Body of pancreas (tissue), 4 donors: Measurements from ENCODE around the gene FBXL2. TPM values are rescaled to one million over a fixed set of nuclear protein-coding genes. Genes with fewer than 3 reads are reported as not detected.

Source experiments
- ATAC-seq: fragments of 150-250 bp; one replicate; pipeline ENCODE4 v1.9.1; 2016
- DNase-seq, 4 donors: peaks; one replicate each; pipeline ENCODE4 v3.0.0-alpha.2; 2019
- H3K27ac ChIP-seq, 4 donors: fragments of 200-600 bp; sonication (generic); 1 replicate in 3 of 4; 2 replicates in 1 of 4; pipeline versions ENCODE4 v1.5.1 to v1.6.1; 2016 to 2019; ENCODE audit warnings: mild to moderate bottlenecking in 1 of 4, mixed read lengths in 1 of 4, moderate library complexity in 1 of 4
- H3K27me3 ChIP-seq, 2 donors: fragments of 200-600 bp; sonication (generic); one replicate each; pipeline ENCODE4 v1.6.0; 2016; ENCODE audit warnings: mild to moderate bottlenecking in 1 of 2
- H3K36me3 ChIP-seq, 2 donors: fragments of 200-600 bp; sonication (generic); replicated peaks in 1 of 2; 2 replicates each; pipeline ENCODE4 v1.5.1; 2016; ENCODE audit warnings: low read depth in 2 of 2; ENCODE audit not compliant: insufficient read depth in 1 of 2
- H3K4me1 ChIP-seq: fragments of 200-600 bp; sonication (generic); one replicate; pipeline ENCODE4 v1.6.0; 2016
- H3K4me3 ChIP-seq, 2 donors: fragments of 200-600 bp; sonication (generic); 1 replicate in 1 of 2; 2 replicates in 1 of 2; pipeline ENCODE4 v1.5.1; 2016 to 2019
- H3K9me3 ChIP-seq, 3 donors: fragments of 200-600 bp; sonication (generic); 1 replicate in 2 of 3; 2 replicates in 1 of 3; pipeline ENCODE4 v1.5.1; 2016
- CTCF ChIP-seq, 7 experiments: fragments of 450-650 bp in 4 of 7; fragments of 200-600 bp in 3 of 7; sonication (generic) in 3 of 7; IDR thresholded peaks; one replicate each; pipeline ENCODE4 v1.5.1; 2016 to 2019; ENCODE audit warnings: antibody characterized with exemption in 7 of 7
- POLR2A ChIP-seq, 3 donors: fragments of 450-650 bp; IDR thresholded peaks; one replicate each; pipeline ENCODE4 v1.6.1; 2016; ENCODE audit warnings: antibody characterized with exemption in 3 of 3, mild to moderate bottlenecking in 2 of 3
- WGBS, 2 donors: methylation state at CpG; one replicate each; pipeline ENCODE4 v1.1.5; 2017; 5-methylcytosine and 5-hydroxymethylcytosine counted together
- intact Hi-C: fragments of 100-400 bp; cut with DNase I; formaldehyde crosslinking; loops from one replicate; pipeline ENCODE4 v1.15.1; 2023
- total RNA-seq, 2 donors: library from RNA; depleted of rRNA; stranded (reverse); fragments of >200 nt; gene quantifications; one replicate each; pipeline ENCODE4 v1.1.0, GENCODE V29; 2016

Gene FBXL2
- total RNA-seq, 2 donors from 2014 or later: 5.3 to 6.7 TPM

GRCh38 chr3:33391255-33391995 is 114.2 kb downstream of the FBXL2 start:
- TF ChIP-seq CTCF (IDR thresholded peaks at IDR 0.05): no peak
- TF ChIP-seq POLR2A (IDR thresholded peaks at IDR 0.05): no peak
- DNase-seq (peak in 2 of 4 donors; percentile 23 to 24), ATAC-seq (no peak)
- intact Hi-C loops: no loop called here
- H3K27me3 ChIP-seq: no peaks in the 10 kb centered on the region
- H3K36me3 ChIP-seq: peaks cover under 1 to 31% of the 10 kb centered on the region in 2 donors
- no peaks in the 10 kb centered on the region for H3K9me3 ChIP-seq
- H3K4me1 ChIP-seq: no peaks in the 10 kb centered on the region
- WGBS, 2 donors: 86% methylated on average over 8 of the region's 8 CpGs
- H3K27ac ChIP-seq: no peak overlapping the region
- no peak overlapping the region for H3K4me3 ChIP-seq

GRCh38 chr3:33392144-33392543 is 114.9 kb downstream of the FBXL2 start:
- TF ChIP-seq POLR2A (IDR thresholded peaks at IDR 0.05) (no peak), CTCF (IDR thresholded peaks at IDR 0.05) (no peak)
- 92% methylated on average over 4 of the region's 4 CpGs for WGBS, 2 donors
- ATAC-seq: no peak
- intact Hi-C loops: no loop called here
- Histone ChIP-seq H3K27me3 (no peaks in the 10 kb centered on the region), H3K4me3 (no peak overlapping the region), H3K4me1 (no peaks in the 10 kb centered on the region), H3K27ac (no peak overlapping the region), H3K9me3 (no peaks in the 10 kb centered on the region), H3K36me3 (peaks cover 8 to 32% of the 10 kb centered on the region in 2 donors)
- DNase-seq: no peak

GRCh38 chr3:33392703-33393125 is 115.5 kb downstream of the FBXL2 start:
- DNase-seq (no peak), ATAC-seq (no peak)
- TF ChIP-seq POLR2A (IDR thresholded peaks at IDR 0.05) (no peak), CTCF (IDR thresholded peaks at IDR 0.05) (no peak)
- 72 to 80% methylated on average over 4 of the region's 4 CpGs for WGBS, 2 donors
- H3K27me3 ChIP-seq: no peaks in the 10 kb centered on the region
- H3K36me3 ChIP-seq: peaks cover 8 to 32% of the 10 kb centered on the region in 2 donors
- no peaks in the 10 kb centered on the region for H3K4me1 ChIP-seq
- intact Hi-C loops: no loop called here
- H3K9me3 ChIP-seq: no peaks in the 10 kb centered on the region
- H3K27ac ChIP-seq: no peak overlapping the region
- H3K4me3 ChIP-seq: no peak overlapping the region

- WGBS, 2 donors: 85 to 100% methylated on average over 1 of the region's 1 CpG
Measured at GRCh38 chr3:33394403-33395054, 117.3 kb downstream of the FBXL2 start.

More at GRCh38 chr3:33394403-33395054, 117.3 kb downstream of the FBXL2 start:
- Histone ChIP-seq H3K4me1 (no peaks in the 10 kb centered on the region), H3K36me3 (peaks cover 23 to 41% of the 10 kb centered on the region in 2 donors), H3K9me3 (no peaks in the 10 kb centered on the region), H3K27ac (no peak overlapping the region), H3K27me3 (no peaks in the 10 kb centered on the region), H3K4me3 (no peak overlapping the region)
- DNase-seq (no peak), ATAC-seq (no peak)
- TF ChIP-seq CTCF (IDR thresholded peaks at IDR 0.05): no peak
- no peak for TF ChIP-seq POLR2A (IDR thresholded peaks at IDR 0.05)
- intact Hi-C loops: no loop called here
